GM19043 (cell line): ENCODE data around the gene FBXW7.

Experiments
- ATAC-seq: cut with Tn5 transposase; IDR thresholded peaks from one replicate; pipeline ENCODE4 v1.9.1; 2021; ENCODE audit warnings: low read depth; ENCODE audit not compliant: unreplicated experiment

Gene FBXW7

DNA sequence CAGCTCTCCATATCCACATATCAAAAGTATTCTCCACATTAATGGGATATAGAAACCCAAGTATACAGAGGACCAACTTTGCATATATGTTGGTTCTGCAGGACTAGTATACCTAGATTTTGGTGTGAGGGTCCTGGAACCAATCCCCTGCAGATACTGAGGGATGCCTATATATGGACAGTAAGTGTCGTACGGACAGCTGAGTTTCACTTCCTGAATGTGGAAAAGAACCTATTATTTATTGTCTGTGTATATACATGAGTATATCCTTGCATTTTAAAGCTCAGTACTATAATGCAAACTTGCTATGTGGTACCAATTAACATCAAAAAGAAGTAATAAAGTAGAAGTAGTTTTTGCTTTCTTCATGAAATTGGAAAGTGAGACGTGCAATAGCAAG lies 101.9 kb downstream of the FBXW7 start:
- ATAC-seq: no peak

DNA sequence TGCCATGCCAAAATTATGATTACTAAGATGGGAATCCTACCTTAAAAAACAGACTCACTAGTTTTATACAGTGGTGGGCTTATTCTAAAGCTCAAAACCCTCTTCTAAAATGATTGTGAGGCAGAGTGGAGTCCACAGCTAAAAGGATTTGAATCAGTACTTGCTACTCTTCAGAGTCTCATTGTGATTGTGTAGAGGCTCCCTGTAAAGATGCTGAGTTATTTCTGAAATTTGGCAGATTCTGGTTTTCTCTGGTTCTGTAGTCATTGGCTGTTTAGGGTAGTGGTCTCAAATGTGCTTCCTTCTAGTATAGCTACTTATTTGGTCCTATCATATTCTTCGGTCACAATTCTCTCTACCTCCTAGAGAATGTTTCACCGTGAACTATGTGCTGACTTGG lies 104.1 kb downstream of the FBXW7 start:
- no peak for ATAC-seq

DNA sequence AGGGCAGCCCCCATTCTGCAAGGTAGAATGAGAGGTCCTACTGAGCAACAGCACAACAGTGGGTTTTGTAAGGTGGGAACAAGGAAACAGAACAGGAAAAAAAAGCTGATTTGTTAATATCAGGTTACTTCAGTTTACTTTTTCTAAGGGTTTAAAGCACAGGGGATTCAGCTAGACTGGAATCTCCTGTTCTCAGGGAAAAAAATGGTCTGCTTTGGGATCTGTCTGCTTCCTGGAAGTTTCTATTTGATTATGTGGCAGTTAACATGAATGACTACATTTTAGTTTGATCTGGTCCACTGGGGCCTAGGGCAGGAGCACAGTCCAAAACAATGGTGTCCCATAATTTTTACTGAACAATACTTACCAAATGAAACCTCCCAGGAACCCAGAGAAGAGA lies 104.6 kb downstream of the FBXW7 start:
- no peak for ATAC-seq

DNA sequence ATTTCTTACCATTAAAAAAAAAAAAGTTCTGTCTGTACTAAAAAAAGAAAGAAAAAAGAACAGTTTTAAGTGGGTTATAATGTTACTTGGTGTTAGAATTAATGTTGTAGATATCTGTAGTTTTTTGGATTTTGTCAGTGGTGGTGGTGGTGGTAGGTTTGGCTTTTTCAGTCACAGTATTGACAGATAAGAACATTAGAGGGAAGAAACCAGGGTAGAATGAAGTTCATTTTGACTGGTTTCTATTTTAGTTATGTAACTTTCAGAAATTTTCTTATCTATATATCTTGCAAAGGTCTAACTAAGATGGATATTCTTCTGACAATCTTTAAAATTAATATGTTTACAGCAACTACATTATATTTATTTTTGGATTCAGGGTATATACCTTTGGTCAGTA lies 105.4 kb downstream of the FBXW7 start:
- no peak for ATAC-seq

DNA sequence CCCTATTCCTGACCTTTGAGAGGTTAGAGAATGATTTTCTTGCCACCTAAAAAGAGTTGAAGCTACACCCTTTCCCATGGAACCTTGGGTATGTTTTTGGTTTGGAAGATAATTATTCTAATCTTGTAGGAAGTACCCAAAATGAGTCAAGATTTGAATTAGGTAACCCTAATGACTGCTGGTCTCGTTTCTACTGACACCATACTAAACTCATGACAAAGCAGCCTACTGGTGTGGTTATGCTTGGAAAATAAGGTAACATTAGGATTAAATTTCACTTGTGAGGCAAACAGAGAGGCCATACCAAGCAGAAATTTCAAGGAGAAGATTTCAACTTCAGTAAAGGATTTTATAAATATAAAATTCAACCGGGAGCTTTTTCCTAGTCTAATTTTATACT lies 107.9 kb downstream of the FBXW7 start:
- ATAC-seq: no peak

DNA sequence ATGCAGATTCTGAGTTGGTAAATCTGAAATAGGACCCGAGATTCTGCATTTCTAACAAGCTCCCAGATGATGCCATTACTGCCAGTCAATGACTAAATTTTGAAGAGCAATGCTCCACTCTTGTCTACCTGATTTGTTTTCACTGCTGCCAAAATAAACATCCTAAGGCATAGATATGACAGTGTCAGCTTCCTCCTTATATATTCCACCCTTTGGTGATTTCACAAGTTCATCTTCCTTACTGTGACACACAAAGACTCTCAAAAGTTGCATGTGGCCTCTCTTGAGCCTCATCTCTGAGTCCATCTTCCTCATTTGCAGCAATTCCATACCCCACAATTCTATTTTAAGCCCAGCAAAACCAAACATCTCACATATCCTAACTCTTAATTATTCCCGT lies 110.9 kb downstream of the FBXW7 start:
- no peak for ATAC-seq

DNA sequence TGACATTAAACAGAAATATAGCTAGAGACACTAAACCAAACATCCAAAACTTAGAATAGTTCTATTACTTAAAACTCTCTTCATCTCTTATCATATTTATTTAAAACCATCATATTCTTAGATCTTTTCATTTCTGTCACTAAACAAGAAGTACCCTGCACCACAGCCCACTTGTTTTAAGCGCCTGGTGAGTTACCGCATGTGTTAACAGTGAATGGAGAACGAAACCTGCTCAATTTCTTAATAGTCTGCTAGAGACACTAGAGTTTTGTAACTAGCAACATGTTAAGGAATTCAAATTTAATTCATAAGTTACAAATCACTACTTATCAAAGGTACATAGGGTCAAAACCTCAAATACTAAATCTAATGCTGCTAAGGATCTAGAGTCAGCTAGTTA lies 111.5 kb downstream of the FBXW7 start:
- ATAC-seq: no peak

DNA sequence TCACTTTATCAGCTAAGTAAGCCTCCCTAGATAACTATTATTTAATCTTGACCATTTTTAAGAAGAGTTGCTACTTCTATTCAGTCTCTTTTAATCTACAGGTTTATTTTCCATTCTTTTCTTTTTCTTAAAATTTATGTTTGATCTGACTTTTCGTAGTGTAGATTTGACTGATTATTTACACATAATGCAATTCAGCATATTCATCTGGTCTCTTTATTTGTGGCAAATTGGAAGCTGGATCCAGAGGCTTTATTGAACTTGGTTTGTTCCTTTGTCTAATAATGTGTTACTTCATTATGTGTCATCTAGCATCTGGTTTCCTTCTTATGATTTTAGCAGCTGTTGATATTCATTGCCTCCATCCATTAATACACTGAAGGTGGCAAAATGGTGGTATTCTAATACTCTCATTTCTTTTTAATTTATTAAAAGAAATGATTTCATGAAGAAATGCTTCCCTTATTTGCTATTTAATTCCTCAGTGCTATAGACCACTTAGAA lies 113.0 kb downstream of the FBXW7 start:
- ATAC-seq: no peak

DNA sequence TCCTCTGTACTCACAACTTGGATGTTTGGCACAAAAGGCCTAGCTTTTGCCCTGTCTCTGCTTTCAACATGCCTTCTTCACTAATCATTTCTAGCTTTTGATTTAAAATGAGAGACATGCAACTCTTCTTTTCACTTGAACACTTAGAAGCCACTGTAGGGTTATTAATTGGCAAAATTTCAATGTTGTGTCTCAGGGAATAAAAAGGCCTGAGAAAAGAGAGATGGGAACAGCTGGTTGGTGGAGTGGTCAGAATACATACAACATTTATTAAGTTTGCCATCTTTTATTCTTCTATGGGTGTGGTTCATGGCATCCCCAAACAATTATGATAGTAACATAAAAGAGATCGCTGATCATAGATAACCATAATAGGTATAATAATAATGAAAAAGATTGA lies 114.3 kb downstream of the FBXW7 start:
- ATAC-seq: no peak

DNA sequence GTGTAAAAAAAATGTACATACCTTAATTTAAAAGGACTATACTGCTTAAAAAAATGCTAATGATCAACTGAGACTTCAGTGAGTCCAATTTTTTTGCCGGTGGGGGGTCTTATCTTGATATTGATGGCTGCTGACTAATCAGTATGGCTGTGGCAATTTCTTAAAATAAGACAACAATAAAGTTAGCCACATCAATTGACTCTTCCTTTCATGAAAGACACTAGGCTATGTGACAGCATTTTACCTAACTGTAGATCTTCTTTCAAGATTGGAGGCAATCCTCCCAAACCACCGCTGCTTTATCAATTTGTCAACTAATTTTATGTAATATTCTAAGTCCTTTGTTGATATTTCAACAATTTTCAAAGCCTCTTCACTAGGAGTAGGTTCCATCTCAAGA lies 116.1 kb downstream of the FBXW7 start:
- ATAC-seq: no peak

DNA sequence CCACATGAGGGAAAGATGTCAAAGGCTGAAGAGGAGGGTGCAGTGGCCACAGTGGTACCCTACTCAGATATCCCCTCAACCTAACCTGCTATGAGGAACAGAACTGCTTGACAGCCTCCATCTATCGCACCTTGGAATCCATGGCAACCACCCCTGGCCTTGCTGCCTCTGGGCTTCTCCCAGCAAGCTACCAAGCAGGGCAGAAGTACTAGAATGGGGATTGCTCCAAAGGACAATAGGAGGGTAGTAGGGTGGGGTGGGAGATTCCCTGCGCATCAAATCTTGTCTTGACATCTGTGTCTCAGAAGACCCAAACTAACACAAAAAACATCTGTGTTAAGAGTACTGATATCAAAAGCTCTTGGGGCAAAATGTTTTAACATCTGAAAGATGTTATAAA lies 118.2 kb downstream of the FBXW7 start:
- no peak for ATAC-seq

DNA sequence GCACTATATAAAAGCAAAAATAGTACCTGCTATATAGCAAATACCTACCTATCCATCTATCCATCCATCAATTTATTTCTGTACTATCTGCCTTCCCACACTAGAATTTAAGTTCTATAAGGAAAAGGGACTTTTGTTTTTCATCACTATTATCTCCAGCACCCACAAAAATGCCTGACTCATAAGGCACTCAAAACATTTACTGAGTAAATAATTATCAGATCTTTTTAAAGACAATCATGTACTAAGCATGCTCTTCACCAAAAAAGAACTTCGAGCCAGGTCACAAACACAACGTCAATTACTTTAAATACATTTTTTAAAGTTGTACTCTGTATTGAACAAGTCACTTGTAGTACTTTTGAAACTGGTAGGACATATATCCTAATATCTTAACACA lies 119.9 kb downstream of the FBXW7 start:
- no peak for ATAC-seq

DNA sequence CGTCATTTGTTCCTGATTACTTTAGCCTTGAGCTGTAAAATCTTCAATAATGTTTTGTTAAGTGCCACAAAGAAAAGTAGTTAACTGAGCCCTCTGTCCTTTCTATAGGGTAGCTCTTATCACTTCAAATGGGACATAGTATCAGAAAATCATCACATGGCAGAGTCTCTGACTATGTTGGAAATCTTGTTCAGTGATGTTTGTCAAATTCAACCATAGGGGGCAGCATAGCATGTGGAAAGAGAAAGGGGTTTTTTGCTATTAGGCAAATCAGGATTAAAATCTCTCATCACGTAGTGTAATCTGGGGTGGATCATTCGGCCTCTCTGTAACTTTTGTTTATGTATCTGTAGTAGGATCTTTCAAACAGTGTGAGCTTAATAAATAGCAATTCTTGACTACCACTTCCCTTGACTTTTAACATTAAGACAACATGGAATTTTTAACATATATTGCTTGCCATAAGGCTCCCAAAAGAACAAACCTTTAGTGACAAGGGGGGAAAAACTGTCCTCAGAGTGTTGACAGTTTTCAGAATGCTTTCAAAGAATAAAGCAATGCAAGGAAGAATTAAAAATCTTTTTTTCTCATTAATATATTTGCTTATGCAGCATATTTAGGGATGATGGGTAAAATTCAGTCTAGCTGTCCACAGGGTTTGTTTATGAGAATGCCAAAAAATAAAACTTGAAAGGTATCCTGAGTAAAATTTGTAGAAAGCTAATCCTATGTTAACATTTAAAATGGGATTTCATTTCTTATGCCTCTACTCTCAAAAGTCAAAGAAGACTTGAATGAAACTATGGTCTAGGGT lies 127.2 kb downstream of the FBXW7 start:
- no peak for ATAC-seq

DNA sequence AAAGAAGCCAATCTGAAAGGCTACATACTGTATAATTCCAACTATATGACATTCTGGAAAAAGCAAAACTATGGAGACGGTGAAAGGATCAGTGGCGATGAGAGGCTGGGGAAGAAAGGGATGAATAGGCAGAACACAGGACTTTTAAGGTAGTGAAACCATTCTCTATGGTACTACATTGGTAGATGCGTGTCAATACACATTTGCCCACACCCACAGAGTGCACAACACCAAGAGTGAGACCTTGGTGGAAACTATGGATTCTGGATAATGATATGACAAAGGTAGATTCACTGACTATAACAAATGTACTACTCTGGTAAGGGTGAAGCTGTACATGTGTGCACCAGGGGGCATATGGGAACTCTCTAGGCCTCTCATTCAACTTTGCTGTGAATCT lies 134.5 kb downstream of the FBXW7 start:
- no peak for ATAC-seq

DNA sequence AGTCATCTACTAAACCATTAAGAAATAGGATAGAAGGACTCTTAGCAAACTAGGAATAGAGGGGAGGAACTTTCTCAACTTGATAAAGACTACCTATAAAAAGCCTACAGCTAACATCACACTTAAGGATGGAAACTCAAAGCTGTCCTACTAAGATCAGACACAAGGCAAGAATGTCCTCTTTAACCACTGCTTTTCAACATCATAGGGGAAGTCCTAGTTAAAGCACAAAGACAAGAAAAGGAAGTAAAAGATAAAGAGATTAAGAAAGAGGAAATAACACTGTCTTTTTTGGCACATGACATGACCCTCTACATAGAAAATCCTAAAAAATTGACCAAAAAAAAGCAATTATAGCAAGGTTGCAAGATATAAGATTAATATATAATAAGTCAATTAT lies 136.6 kb downstream of the FBXW7 start:
- ATAC-seq: no peak

DNA sequence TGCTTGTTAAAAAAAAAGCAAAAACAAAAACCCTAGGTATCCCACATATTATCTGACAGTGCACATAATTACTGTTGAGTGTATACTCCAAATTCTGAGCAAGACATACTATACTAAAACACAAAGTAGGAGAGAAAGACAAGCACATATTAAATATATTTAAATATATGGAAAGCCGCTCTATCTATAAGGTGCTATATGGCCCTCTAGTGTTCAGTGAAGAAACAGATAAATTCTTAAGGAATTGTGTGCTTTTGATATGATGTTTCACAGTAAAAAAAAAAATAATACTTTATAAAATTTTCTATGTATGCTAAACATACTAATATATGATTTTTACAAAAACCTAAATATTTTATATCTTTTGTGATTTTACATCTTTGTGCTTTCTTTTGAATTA lies 137.8 kb downstream of the FBXW7 start:
- no peak for ATAC-seq

DNA sequence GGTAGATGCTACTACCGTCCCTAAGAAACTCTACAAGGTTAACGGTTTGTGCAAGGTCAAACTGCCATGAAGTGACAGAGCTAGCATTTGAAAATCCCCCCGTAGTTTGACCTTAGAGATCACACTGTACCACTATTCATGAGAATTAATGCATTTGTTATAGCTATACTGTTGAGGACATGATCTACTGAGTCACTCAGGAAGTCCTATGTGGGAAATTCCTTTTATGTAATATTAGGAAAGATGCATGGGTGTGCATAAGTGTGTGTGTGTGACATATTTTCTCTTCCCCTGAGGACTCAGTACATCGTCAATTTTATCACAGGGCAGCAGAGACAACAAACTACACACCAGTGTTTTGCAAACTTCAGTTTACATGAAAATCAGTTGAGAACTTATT lies 141.1 kb downstream of the FBXW7 start:
- no peak for ATAC-seq

DNA sequence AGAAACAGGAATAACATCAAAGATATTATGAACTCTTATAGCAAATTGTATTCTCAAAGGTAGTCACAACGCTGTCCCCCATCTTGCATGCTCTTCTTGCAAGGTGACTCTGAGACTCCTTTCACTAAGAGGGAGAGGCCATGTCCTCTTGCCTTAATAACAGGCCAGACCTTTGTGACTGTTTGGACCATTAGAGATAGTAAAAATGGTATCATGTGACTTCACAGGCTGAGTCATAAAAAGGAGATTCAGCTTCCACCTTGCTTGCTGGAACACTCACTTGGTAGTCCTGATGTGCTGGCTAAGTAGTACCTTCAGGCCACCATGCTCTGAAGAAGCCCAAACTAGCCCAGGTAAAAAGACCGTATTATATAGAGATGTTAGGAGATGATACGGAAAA lies 143.8 kb downstream of the FBXW7 start:
- ATAC-seq: no peak

DNA sequence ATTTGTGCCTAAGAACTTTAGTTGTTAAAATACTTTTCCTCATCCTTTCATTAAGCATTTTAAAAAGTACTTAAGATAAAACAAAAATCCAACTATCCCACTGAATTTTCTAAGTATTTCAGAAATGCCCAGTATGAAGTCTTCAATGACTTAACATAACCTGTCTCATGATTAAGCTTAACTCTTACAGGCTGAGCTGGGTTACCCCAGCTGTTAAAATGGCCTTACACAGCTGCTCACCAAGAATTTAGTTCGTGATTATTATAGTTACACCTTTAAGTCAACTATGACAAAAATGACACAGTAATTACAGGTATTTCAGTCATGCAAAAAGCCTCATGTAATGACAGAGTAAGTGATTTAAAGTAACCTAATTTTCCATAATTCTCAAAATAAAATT lies 145.7 kb downstream of the FBXW7 start:
- no peak for ATAC-seq

DNA sequence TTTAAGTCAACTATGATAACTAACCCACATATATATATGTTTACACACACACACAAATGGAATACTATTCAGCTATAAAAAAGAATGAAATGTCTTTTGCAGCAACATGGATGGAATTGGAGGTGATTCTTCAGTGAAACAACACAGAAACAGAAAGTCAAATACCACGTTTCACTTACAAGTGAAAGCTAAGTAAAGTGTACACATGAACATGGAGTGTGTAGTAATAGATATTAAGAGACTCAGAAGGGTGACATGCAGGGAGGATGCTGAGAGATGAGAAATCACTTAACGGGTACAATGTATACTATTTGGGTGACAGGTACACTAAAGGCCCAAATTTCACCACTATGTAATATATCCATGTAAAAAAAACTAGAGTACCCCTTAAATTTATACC lies 146.5 kb downstream of the FBXW7 start:
- no peak for ATAC-seq

DNA sequence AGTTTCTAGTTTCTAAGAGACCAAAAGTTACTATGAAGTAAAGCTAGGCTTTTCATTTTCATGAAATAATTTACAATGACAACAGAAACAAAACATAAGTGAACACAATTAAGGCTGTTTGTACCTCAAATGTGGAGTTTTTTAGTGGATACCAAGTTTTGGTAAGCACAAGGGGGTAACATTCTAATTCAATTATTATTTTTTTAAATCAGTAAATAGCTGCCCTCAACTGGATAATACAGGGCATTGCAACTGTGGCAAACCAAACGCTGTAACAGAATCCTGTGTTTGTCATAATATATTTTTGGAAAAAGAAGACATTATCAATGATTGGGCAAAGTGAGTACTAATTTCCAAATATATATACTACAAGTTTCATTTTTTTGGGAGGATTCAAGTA lies 150.3 kb downstream of the FBXW7 start:
- ATAC-seq: no peak

DNA sequence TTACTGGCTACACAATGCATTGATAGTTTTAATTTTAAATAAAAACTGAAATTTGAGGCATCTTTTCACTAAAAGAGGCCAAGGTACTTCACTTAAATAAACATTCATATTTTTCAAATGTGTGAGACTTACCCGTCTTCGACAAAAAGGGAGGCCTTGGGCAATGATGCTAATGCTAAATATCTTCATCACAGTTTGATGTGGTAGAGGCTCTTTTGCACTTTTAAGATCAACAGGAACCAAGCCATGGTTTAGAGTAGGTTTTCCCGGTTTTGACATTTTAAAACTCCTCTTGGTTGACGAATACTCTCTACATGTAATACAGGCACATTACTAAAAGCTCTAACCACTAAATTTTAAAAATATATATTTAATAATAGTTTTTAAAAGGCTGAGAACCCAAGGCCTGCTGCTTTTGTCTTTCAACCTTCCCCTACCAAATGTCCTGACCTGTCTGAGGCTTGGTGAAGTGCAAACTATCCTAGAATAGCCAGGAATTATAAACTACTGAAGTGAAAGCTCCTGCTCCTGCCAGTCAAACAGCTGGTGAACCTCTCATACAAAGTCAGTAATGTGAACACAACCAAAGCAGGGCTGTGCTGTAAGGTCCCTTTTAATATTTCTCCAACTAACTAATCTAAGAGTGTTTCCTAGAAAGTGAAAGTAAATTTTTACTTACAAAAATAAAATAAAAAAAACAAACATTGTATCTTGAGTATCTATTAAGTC lies 153.7 kb downstream of the FBXW7 start:
- ATAC-seq: peak; percentile 80
